Activated naive CD8-positive, alpha-beta T cell treated with anti-CD3 and anti-CD28 coated beads, Interleukin-2, amount 50 U/mL, for 24 hours (primary cell): ENCODE results near the gene AFAP1.

Experiments
- ATAC-seq: fragments of 150-1000 bp; cut with Tn5 transposase; one replicate; pipeline ENCODE4 v1.10.0; 2021
- DNase-seq: peaks from one replicate; pipeline ENCODE4 v3.0.0; 2021
- H3K27ac Mint-ChIP-seq: one replicate; pipeline ENCODE4 v1.8.0; 2021; ENCODE audit warnings: mild to moderate bottlenecking, mixed read lengths
- H3K27me3 Mint-ChIP-seq: one replicate; pipeline ENCODE4 v1.8.0; 2021; ENCODE audit warnings: mixed read lengths
- H3K36me3 Mint-ChIP-seq: one replicate; pipeline ENCODE4 v1.8.0; 2021; ENCODE audit warnings: low read depth, mixed read lengths
- H3K4me1 Mint-ChIP-seq: one replicate; pipeline ENCODE4 v1.8.0; 2021; ENCODE audit warnings: mixed read lengths
- H3K4me3 Mint-ChIP-seq: one replicate; pipeline ENCODE4 v1.8.0; 2021; ENCODE audit warnings: mild to moderate bottlenecking, moderate library complexity, mixed read lengths
- H3K9me3 Mint-ChIP-seq: one replicate; pipeline ENCODE4 v1.8.0; 2021; ENCODE audit warnings: mixed read lengths

The AFAP1 gene

GRCh38 chr4:7811536-7812191, 128.0 kb downstream of the AFAP1 start:
- peaks cover 15% of the 10 kb centered on the region for H3K36me3 Mint-ChIP-seq
- no peaks in the 10 kb centered on the region for H3K9me3 Mint-ChIP-seq
- H3K4me3 Mint-ChIP-seq = no peak overlapping the region
- H3K27me3 Mint-ChIP-seq = no peaks in the 10 kb centered on the region
- peaks cover 9% of the 10 kb centered on the region for H3K4me1 Mint-ChIP-seq
- DNase-seq (no peak), ATAC-seq (no peak)
- H3K27ac Mint-ChIP-seq = no peak overlapping the region

DNA sequence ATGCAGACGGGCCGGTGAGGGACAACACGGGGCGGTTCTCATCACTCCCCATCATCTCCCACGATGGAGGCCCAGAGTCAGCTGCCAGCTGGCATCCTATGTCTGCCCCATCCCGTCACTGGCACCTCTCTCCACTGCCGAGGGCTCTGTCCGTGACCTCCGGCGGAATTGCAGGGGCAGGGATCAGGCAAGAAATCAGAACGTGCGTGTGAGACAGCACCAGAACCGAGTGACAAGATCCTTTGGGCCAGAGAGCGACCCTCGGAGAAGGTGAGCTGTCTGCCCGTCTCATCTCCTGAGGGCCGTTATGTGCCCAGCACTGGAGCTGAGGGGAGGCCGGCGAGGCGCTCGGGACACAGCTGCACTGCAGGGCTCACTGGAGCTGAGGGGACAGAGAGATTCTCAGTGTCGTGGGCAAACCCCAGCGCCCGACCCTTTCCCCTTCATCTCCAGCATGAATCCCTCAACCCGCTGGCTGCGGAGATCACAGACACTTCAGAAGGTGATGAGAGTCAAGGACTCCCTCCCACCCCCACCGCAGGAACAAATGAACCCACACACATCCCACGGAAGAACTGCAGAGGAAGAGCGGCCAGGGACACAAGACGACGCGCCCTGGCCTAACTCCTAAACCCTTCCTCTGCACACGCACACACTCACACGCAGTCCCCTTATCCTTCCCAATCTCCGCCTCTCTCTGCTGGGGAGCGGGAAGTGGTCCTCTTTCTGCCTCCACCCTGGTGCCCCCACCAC, 128.7 kb downstream of the AFAP1 start:
- no peak overlapping the region for H3K4me3 Mint-ChIP-seq
- no peaks in the 10 kb centered on the region for H3K27me3 Mint-ChIP-seq
- DNase-seq = no peak
- H3K4me1 Mint-ChIP-seq = peaks cover 9% of the 10 kb centered on the region
- H3K27ac Mint-ChIP-seq = no peak overlapping the region
- H3K9me3 Mint-ChIP-seq = no peaks in the 10 kb centered on the region
- H3K36me3 Mint-ChIP-seq = peaks cover 15% of the 10 kb centered on the region
- ATAC-seq = no peak

- Mint-ChIP-seq H3K27me3 (no peaks in the 10 kb centered on the region), H3K4me1 (peaks cover 6% of the 10 kb centered on the region), H3K9me3 (no peaks in the 10 kb centered on the region), H3K36me3 (peaks cover 7% of the 10 kb centered on the region), H3K4me3 (no peak overlapping the region), H3K27ac (no peak overlapping the region)
- no peak for DNase-seq
- ATAC-seq = no peak
Measured at GRCh38 chr4:7808752-7809151, 130.9 kb downstream of the AFAP1 start.

- Mint-ChIP-seq H3K27ac (no peak overlapping the region), H3K4me3 (no peak overlapping the region), H3K36me3 (peaks cover 7% of the 10 kb centered on the region), H3K27me3 (no peaks in the 10 kb centered on the region), H3K4me1 (peaks cover 2% of the 10 kb centered on the region), H3K9me3 (no peaks in the 10 kb centered on the region)
- no peak for DNase-seq
- ATAC-seq = no peak
Measured at GRCh38 chr4:7808181-7808580, 131.5 kb downstream of the AFAP1 start.

DNA sequence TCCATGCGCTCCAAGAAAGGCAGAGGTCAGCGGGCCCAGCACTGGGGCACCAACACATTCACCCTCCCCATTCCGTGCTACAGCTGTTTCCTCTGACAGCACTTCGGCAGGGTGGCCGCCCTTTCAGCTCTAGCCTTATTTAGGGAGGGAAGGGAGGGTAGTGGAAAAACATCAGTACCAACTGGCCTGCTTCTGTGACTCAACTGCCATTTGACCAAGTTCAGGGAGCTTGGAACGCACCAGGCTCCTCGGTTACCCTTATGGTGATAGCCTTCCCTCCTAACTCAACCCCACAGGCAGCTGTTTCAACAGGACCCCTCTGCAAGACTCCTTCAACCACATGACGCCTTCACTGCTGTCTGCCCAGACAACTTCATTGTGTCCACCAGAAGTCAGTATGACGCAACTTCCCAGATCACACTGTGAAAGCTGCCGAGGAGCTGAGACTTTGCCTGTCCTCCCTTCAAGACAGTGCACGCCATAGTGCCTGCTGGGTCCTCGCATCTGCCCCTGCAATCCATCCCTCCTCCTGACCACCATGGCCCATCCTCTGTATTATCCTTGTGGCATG, 132.2 kb downstream of the AFAP1 start:
- DNase-seq (no peak), ATAC-seq (no peak)
- Mint-ChIP-seq H3K27ac (no peak overlapping the region), H3K27me3 (no peaks in the 10 kb centered on the region), H3K9me3 (no peaks in the 10 kb centered on the region), H3K4me1 (no peaks in the 10 kb centered on the region), H3K4me3 (no peak overlapping the region), H3K36me3 (peaks cover 7% of the 10 kb centered on the region)

DNA sequence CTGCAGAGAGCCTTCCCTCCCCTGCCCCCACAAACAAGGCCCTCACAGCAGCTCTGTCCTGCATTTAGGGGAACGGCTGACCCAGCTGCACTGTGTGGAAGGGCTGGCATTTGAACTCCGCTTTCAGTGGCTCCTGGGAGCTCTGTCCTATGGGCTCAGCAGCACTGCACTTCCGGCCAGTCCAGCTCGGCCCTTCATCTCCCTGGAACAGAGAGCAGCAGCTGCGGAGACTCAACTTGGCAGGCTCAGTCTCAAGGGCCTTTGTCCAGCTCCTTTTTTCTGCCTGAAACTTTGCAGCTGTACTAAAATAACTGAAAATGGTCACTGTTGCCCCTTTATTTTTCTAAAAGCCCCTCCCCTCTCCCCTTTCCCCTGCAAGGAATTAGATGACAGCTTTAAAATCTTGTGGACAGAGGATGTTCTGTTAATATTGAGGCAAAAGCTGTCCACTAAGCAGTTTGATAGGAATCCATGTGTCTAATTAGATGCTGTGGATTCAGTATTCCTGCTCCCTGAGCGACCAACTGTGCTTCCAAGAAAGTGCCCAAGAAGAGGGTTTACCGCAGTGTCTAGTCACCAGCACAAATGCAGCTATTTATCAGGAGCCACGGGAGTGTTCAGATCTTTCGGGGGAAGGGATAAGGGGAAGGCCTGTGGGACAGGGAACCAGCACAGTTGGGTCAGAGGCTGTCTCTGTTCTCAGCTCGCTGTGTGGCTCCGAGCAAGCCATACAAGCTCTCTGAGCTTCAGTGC, 133.1 kb downstream of the AFAP1 start:
- H3K4me3 Mint-ChIP-seq = no peak overlapping the region
- ATAC-seq = no peak
- H3K4me1 Mint-ChIP-seq = peaks cover 5% of the 10 kb centered on the region
- H3K9me3 Mint-ChIP-seq = no peaks in the 10 kb centered on the region
- no peak for DNase-seq
- no peaks in the 10 kb centered on the region for H3K27me3 Mint-ChIP-seq
- no peak overlapping the region for H3K27ac Mint-ChIP-seq
- H3K36me3 Mint-ChIP-seq = peaks cover 7% of the 10 kb centered on the region

DNA sequence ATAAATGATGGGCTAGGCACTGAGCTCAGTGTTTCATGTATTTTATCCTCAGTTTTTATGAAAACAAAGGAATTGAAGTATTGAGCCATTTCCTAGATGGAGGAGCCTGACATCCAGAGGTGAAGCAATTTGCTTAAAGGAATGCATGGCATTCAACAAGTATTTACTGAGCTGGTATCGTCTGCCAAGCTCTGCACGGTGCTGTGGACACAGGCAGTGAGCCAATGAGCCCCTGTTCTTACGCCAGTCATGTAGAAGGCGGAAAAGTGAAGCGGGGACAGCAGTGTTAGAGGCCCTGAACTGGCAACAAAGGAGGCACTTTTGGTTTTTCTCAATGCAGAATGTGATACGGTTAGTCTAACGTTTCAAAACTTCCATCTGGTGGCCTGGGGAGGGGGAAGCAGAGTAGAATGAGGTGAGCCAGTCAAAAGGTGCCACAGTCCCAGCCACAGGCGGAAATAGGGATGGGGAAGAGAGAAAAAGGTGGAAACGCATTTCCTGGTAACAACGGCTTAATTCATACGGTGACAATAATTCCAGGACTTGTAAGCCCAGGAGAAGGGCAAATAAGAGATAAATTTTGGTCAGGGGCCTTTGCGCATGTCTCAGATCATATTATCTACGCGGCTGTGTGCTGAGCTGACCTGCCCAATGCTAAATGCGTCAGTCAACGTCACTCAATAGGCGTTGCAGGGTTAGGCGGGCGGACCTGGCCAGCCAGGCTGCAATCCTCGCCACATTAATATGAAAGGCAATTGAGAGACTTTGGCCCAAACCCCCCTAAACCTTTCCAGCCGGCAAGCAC, 133.9 kb downstream of the AFAP1 start:
- Mint-ChIP-seq H3K27me3 (no peaks in the 10 kb centered on the region), H3K4me3 (no peak overlapping the region), H3K4me1 (peaks cover 5% of the 10 kb centered on the region), H3K36me3 (peaks cover 7% of the 10 kb centered on the region), H3K9me3 (no peaks in the 10 kb centered on the region), H3K27ac (no peak overlapping the region)
- ATAC-seq (no peak), DNase-seq (no peak)

- DNase-seq = no peak
- Mint-ChIP-seq H3K4me1 (peaks cover 5% of the 10 kb centered on the region), H3K27me3 (no peaks in the 10 kb centered on the region), H3K4me3 (no peak overlapping the region), H3K9me3 (no peaks in the 10 kb centered on the region), H3K27ac (no peak overlapping the region), H3K36me3 (peaks cover 7% of the 10 kb centered on the region)
- no peak for ATAC-seq
Measured at GRCh38 chr4:7804756-7805385, 134.8 kb downstream of the AFAP1 start.

GRCh38 chr4:7803992-7804755, 135.5 kb downstream of the AFAP1 start:
- no peaks in the 10 kb centered on the region for H3K9me3 Mint-ChIP-seq
- DNase-seq (peak; percentile 89), ATAC-seq (peak; percentile 73)
- peak overlapping the region; percentile 16 for H3K27ac Mint-ChIP-seq
- peaks cover 9% of the 10 kb centered on the region for H3K36me3 Mint-ChIP-seq
- no peak overlapping the region for H3K4me3 Mint-ChIP-seq
- H3K27me3 Mint-ChIP-seq = no peaks in the 10 kb centered on the region
- peaks cover 5% of the 10 kb centered on the region for H3K4me1 Mint-ChIP-seq

- H3K27ac Mint-ChIP-seq = no peak overlapping the region
- ATAC-seq = no peak
- H3K27me3 Mint-ChIP-seq = no peaks in the 10 kb centered on the region
- H3K4me1 Mint-ChIP-seq = peaks cover 5% of the 10 kb centered on the region
- H3K9me3 Mint-ChIP-seq = no peaks in the 10 kb centered on the region
- DNase-seq = no peak
- peaks cover 11% of the 10 kb centered on the region for H3K36me3 Mint-ChIP-seq
- no peak overlapping the region for H3K4me3 Mint-ChIP-seq
Measured at GRCh38 chr4:7803371-7803770, 136.3 kb downstream of the AFAP1 start.

GRCh38 chr4:7802093-7802726, 137.5 kb downstream of the AFAP1 start:
- peaks cover 5% of the 10 kb centered on the region for H3K4me1 Mint-ChIP-seq
- DNase-seq (peak; percentile 81), ATAC-seq (peak; percentile 75)
- no peaks in the 10 kb centered on the region for H3K9me3 Mint-ChIP-seq
- peaks cover 16% of the 10 kb centered on the region for H3K36me3 Mint-ChIP-seq
- no peaks in the 10 kb centered on the region for H3K27me3 Mint-ChIP-seq
- H3K27ac Mint-ChIP-seq = no peak overlapping the region
- H3K4me3 Mint-ChIP-seq = no peak overlapping the region

GRCh38 chr4:7801641-7802040, 138.0 kb downstream of the AFAP1 start:
- Mint-ChIP-seq H3K9me3 (no peaks in the 10 kb centered on the region), H3K27me3 (no peaks in the 10 kb centered on the region), H3K4me1 (peaks cover 5% of the 10 kb centered on the region), H3K36me3 (peaks cover 16% of the 10 kb centered on the region), H3K4me3 (no peak overlapping the region), H3K27ac (no peak overlapping the region)
- ATAC-seq = no peak
- no peak for DNase-seq

GRCh38 chr4:7801001-7801400, 138.7 kb downstream of the AFAP1 start:
- no peaks in the 10 kb centered on the region for H3K27me3 Mint-ChIP-seq
- H3K9me3 Mint-ChIP-seq = no peaks in the 10 kb centered on the region
- H3K4me3 Mint-ChIP-seq = no peak overlapping the region
- ATAC-seq = no peak
- peaks cover 16% of the 10 kb centered on the region for H3K36me3 Mint-ChIP-seq
- no peak for DNase-seq
- no peak overlapping the region for H3K27ac Mint-ChIP-seq
- peaks cover 5% of the 10 kb centered on the region for H3K4me1 Mint-ChIP-seq
